ENCODE results near the gene SCFD2.

- TF ChIP-seq CTCF (IDR thresholded peaks at IDR 0.05 in 4 of 5, conservative IDR thresholded peaks at IDR 0.05 in 1 of 5) (no peak), POLR2A (IDR thresholded peaks at IDR 0.05) (no peak)
Measured at GRCh38 chr4:53059871-53060270, 306.0 kb downstream of the SCFD2 start.
